ENCODE data around the gene TPM4.
A peak's percentile ranks its signal among the peaks of the same experiment; 100 is the strongest.
"Not testable (repeated sequence)": the region's sequence is repeated elsewhere in the genome, so short reads cannot be mapped to it uniquely, and the experiment has no call there.

TPM4 gene

GRCh38 chr19:16091546-16092475 lies 15.5 kb downstream of the TPM4 start:
- Mint-ChIP-seq H3K4me1 (ENCODE audit: low read depth) (peaks cover 32% of the 10 kb centered on the region), H3K4me3 (no peak overlapping the region), H3K9me3 (ENCODE audit: low read depth) (no peaks in the 10 kb centered on the region), H3K36me3 (peaks cover 15% of the 10 kb centered on the region), H3K27ac (no peak overlapping the region), H3K27me3 (no peaks in the 10 kb centered on the region)

GRCh38 chr19:16094360-16095070 lies 18.2 kb downstream of the TPM4 start:
- peak overlapping the region; percentile 61 for H3K4me3 Mint-ChIP-seq
- peaks cover 15% of the 10 kb centered on the region for H3K36me3 Mint-ChIP-seq

GRCh38 chr19:16095071-16095571 lies 18.8 kb downstream of the TPM4 start:
- no peaks in the 10 kb centered on the region for H3K27me3 Mint-ChIP-seq
- peak overlapping the region; percentile 61 for H3K4me3 Mint-ChIP-seq
- peaks cover 15% of the 10 kb centered on the region for H3K36me3 Mint-ChIP-seq
- H3K27ac Mint-ChIP-seq = peak overlapping the region; percentile 94
- peaks cover 32% of the 10 kb centered on the region for H3K4me1 Mint-ChIP-seq (ENCODE audit: low read depth)
- no peaks in the 10 kb centered on the region for H3K9me3 Mint-ChIP-seq (ENCODE audit: low read depth)

More at GRCh38 chr19:16094360-16095070, 18.2 kb downstream of the TPM4 start:
- Mint-ChIP-seq H3K27ac (peak overlapping the region; percentile 94), H3K9me3 (ENCODE audit: low read depth) (no peaks in the 10 kb centered on the region), H3K4me1 (ENCODE audit: low read depth) (peaks cover 32% of the 10 kb centered on the region), H3K27me3 (no peaks in the 10 kb centered on the region)

- Mint-ChIP-seq H3K27me3 (no peaks in the 10 kb centered on the region), H3K4me3 (peak overlapping the region; percentile 61), H3K4me1 (ENCODE audit: low read depth) (peaks cover 32% of the 10 kb centered on the region), H3K27ac (peak overlapping the region; percentile 76), H3K9me3 (ENCODE audit: low read depth) (no peaks in the 10 kb centered on the region), H3K36me3 (peaks cover 16% of the 10 kb centered on the region)
Measured at GRCh38 chr19:16096280-16096855, 20.1 kb downstream of the TPM4 start.

- H3K36me3 Mint-ChIP-seq = peaks cover 16% of the 10 kb centered on the region
- no peak overlapping the region for H3K4me3 Mint-ChIP-seq
Measured at GRCh38 chr19:16098416-16098768, 22.1 kb downstream of the TPM4 start.

GRCh38 chr19:16098821-16099220 lies 22.5 kb downstream of the TPM4 start:
- Mint-ChIP-seq H3K4me1 (ENCODE audit: low read depth) (peaks cover 27% of the 10 kb centered on the region), H3K9me3 (ENCODE audit: low read depth) (no peaks in the 10 kb centered on the region), H3K4me3 (no peak overlapping the region), H3K27ac (no peak overlapping the region), H3K27me3 (no peaks in the 10 kb centered on the region), H3K36me3 (peaks cover 13% of the 10 kb centered on the region)

More at GRCh38 chr19:16098416-16098768, 22.1 kb downstream of the TPM4 start:
- no peaks in the 10 kb centered on the region for H3K27me3 Mint-ChIP-seq
- no peaks in the 10 kb centered on the region for H3K9me3 Mint-ChIP-seq (ENCODE audit: low read depth)
- no peak overlapping the region for H3K27ac Mint-ChIP-seq
- peaks cover 31% of the 10 kb centered on the region for H3K4me1 Mint-ChIP-seq (ENCODE audit: low read depth)

- H3K9me3 Mint-ChIP-seq (ENCODE audit: low read depth); H3K27me3 Mint-ChIP-seq; H3K27ac Mint-ChIP-seq; H3K4me3 Mint-ChIP-seq: not testable (repeated sequence)
- Mint-ChIP-seq H3K36me3 (peaks cover 13% of the 10 kb centered on the region), H3K4me1 (ENCODE audit: low read depth) (peaks cover 26% of the 10 kb centered on the region)
Measured at GRCh38 chr19:16099314-16099965, 23.1 kb downstream of the TPM4 start.

GRCh38 chr19:16100524-16100923 lies 24.2 kb downstream of the TPM4 start:
- H3K36me3 Mint-ChIP-seq = peaks cover 7% of the 10 kb centered on the region

GRCh38 chr19:16104722-16105121 lies 28.4 kb downstream of the TPM4 start:
- no peaks in the 10 kb centered on the region for H3K4me1 Mint-ChIP-seq (ENCODE audit: low read depth)
- H3K36me3 Mint-ChIP-seq = peaks cover 2% of the 10 kb centered on the region
- H3K9me3 Mint-ChIP-seq (ENCODE audit: low read depth) = no peaks in the 10 kb centered on the region
- H3K4me3 Mint-ChIP-seq = no peak overlapping the region
- H3K27me3 Mint-ChIP-seq = no peaks in the 10 kb centered on the region
- peak overlapping the region; percentile 23 for H3K27ac Mint-ChIP-seq

More at GRCh38 chr19:16100524-16100923, 24.2 kb downstream of the TPM4 start:
- Mint-ChIP-seq H3K27me3 (no peaks in the 10 kb centered on the region), H3K4me1 (ENCODE audit: low read depth) (peaks cover 15% of the 10 kb centered on the region), H3K9me3 (ENCODE audit: low read depth) (no peaks in the 10 kb centered on the region), H3K4me3 (no peak overlapping the region), H3K27ac (no peak overlapping the region)

GRCh38 chr19:16106121-16106520 lies 29.8 kb downstream of the TPM4 start:
- Mint-ChIP-seq H3K27me3 (no peaks in the 10 kb centered on the region), H3K4me1 (ENCODE audit: low read depth) (peaks cover under 1% of the 10 kb centered on the region), H3K4me3 (no peak overlapping the region)

GRCh38 chr19:16111160-16111908 lies 35.0 kb downstream of the TPM4 start, which contains the start of gene RAB8A:
TSS of gene RAB8A (plus strand) at chr19:16111889. CDS start at chr19:16111902, 13 bp downstream.
- Mint-ChIP-seq H3K4me3 (peak within 1 kb of the TSS; percentile 98), H3K36me3 (no peaks in the 10 kb centered on the region), H3K9me3 (ENCODE audit: low read depth) (no peaks in the 10 kb centered on the region), H3K27me3 (no peaks in the 10 kb centered on the region), H3K27ac (peak within 1 kb of the TSS; percentile 96), H3K4me1 (ENCODE audit: low read depth) (peaks cover 35% of the 10 kb centered on the region)

More at GRCh38 chr19:16106121-16106520, 29.8 kb downstream of the TPM4 start:
- Mint-ChIP-seq H3K9me3 (ENCODE audit: low read depth) (no peaks in the 10 kb centered on the region), H3K27ac (no peak overlapping the region), H3K36me3 (peaks cover under 1% of the 10 kb centered on the region)

GRCh38 chr19:16111909-16112752 lies 35.8 kb downstream of the TPM4 start:
- H3K9me3 Mint-ChIP-seq (ENCODE audit: low read depth) = no peaks in the 10 kb centered on the region
- H3K27me3 Mint-ChIP-seq = no peaks in the 10 kb centered on the region
- peaks cover 38% of the 10 kb centered on the region for H3K4me1 Mint-ChIP-seq (ENCODE audit: low read depth)
- H3K27ac Mint-ChIP-seq = peak overlapping the region; percentile 96
- H3K4me3 Mint-ChIP-seq = peak overlapping the region; percentile 98
- H3K36me3 Mint-ChIP-seq = no peaks in the 10 kb centered on the region

- no peaks in the 10 kb centered on the region for H3K36me3 Mint-ChIP-seq
- H3K4me1 Mint-ChIP-seq (ENCODE audit: low read depth) = peaks cover 43% of the 10 kb centered on the region
- H3K27me3 Mint-ChIP-seq = no peaks in the 10 kb centered on the region
- no peaks in the 10 kb centered on the region for H3K9me3 Mint-ChIP-seq (ENCODE audit: low read depth)
- peak overlapping the region; percentile 96 for H3K27ac Mint-ChIP-seq
- H3K4me3 Mint-ChIP-seq = peak overlapping the region; percentile 98
Measured at GRCh38 chr19:16112778-16113177, 36.5 kb downstream of the TPM4 start.

Data from activated naive CD8-positive, alpha-beta T cell (primary cell).